ENCODE measurements around the gene SLC28A1. TPM values are rescaled to one million over a fixed set of nuclear protein-coding genes. Genes with fewer than 3 reads are reported as not detected.

Gene SLC28A1
- total RNA-seq, 3 donors from 2014 or later (not counting 1 experiment from before 2014, with no cell fraction given) = not detected

GRCh38 chr15:84949043-84949442, 64.6 kb downstream of the SLC28A1 start:
- TF ChIP-seq, protein P1, sequence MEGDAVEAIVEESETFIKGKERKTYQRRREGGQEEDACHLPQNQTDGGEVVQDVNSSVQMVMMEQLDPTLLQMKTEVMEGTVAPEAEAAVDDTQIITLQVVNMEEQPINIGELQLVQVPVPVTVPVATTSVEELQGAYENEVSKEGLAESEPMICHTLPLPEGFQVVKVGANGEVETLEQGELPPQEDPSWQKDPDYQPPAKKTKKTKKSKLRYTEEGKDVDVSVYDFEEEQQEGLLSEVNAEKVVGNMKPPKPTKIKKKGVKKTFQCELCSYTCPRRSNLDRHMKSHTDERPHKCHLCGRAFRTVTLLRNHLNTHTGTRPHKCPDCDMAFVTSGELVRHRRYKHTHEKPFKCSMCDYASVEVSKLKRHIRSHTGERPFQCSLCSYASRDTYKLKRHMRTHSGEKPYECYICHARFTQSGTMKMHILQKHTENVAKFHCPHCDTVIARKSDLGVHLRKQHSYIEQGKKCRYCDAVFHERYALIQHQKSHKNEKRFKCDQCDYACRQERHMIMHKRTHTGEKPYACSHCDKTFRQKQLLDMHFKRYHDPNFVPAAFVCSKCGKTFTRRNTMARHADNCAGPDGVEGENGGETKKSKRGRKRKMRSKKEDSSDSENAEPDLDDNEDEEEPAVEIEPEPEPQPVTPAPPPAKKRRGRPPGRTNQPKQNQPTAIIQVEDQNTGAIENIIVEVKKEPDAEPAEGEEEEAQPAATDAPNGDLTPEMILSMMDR (IDR thresholded peaks at IDR 0.05) = no peak
- Mint-ChIP-seq H3K27ac (no peak overlapping the region), H3K4me3 (no peak overlapping the region), H3K27me3 (ENCODE audit: low read depth in 2 of 2) (peaks cover 0 to 9% of the 10 kb centered on the region in 2 donors), H3K4me1 (peaks cover 0 to 8% of the 10 kb centered on the region in 2 donors), H3K9me3 (no peaks in the 10 kb centered on the region), H3K36me3 (no peaks in the 10 kb centered on the region)
- Histone ChIP-seq H3K27me3 (ENCODE audit: control insufficient read depth, insufficient read depth, low read length) (no peaks in the 10 kb centered on the region), H3K4me3 (ENCODE audit: low read length) (no peak overlapping the region), H3K9me3 (ENCODE audit: control insufficient read depth, insufficient read depth, low read length) (no peaks in the 10 kb centered on the region), H3K36me3 (ENCODE audit: control insufficient read depth, insufficient read depth, low read length) (no peaks in the 10 kb centered on the region), H3K4me1 (ENCODE audit: control insufficient read depth, insufficient read depth, low read length) (no peaks in the 10 kb centered on the region), H3K27ac (ENCODE audit: low read length) (no peak overlapping the region)
- no peak for DNase-seq
- intact Hi-C loops (cut with micrococcal nuclease) = no loop called here
- 88% methylated on average over 2 of the region's 2 CpGs for WGBS (ENCODE audit: insufficient coverage)
- no peak for ATAC-seq

DNA sequence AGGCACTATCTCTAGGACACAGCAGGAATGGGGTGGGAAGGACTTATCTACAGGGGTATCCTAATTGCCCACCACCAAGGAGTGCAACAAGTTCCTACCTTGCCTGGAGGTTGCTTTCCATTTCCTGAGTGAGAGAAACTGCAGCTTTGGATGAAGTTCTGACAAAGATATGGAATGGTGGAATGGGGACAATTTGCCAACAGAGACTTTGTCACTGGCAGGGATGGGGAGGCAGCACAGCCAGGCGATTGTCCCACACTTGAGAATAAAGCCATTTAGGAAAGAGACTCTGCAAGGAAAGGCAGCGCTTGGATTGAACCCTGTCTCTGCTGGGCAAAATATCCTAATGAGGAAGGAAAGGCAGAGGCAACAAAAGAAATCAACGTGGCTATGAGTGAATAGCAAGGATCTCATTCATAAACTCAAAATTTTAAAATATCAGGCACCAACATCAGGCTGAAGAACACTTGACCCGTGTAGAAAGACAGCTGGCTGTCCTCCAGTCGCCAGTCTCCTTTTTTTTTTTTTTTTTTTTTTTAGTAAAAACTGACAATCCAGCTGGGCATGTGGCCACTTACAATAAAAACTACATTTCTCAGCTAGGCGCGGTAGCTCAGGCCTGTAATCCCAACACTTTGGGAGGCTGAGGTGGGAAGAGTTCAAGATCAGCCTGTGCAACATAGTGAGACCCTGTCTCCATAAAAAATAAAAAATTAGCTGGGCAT, 65.5 kb downstream of the SLC28A1 start:
- H3K36me3 ChIP-seq (ENCODE audit: control insufficient read depth, insufficient read depth, low read length) = no peaks in the 10 kb centered on the region
- no peak overlapping the region for H3K27ac ChIP-seq (ENCODE audit: low read length)
- TF ChIP-seq, protein P1 (IDR thresholded peaks at IDR 0.05) = no peak
- H3K4me1 ChIP-seq (ENCODE audit: control insufficient read depth, insufficient read depth, low read length) = no peaks in the 10 kb centered on the region
- no peak overlapping the region for H3K27ac Mint-ChIP-seq
- no peaks in the 10 kb centered on the region for H3K36me3 Mint-ChIP-seq
- WGBS (ENCODE audit: insufficient coverage) = 86% methylated on average over 7 of the region's 7 CpGs
- no peak overlapping the region for H3K4me3 Mint-ChIP-seq
- DNase-seq = no peak
- no peaks in the 10 kb centered on the region for H3K27me3 ChIP-seq (ENCODE audit: control insufficient read depth, insufficient read depth, low read length)
- H3K4me1 Mint-ChIP-seq = peaks cover 0 to 6% of the 10 kb centered on the region in 2 donors
- no peaks in the 10 kb centered on the region for H3K9me3 Mint-ChIP-seq
- intact Hi-C loops (cut with micrococcal nuclease) = no loop called here
- no peaks in the 10 kb centered on the region for H3K9me3 ChIP-seq (ENCODE audit: control insufficient read depth, insufficient read depth, low read length)
- no peak overlapping the region for H3K4me3 ChIP-seq (ENCODE audit: low read length)
- peaks cover 0 to 9% of the 10 kb centered on the region in 2 donors for H3K27me3 Mint-ChIP-seq (ENCODE audit: low read depth in 2 of 2)
- ATAC-seq = no peak

- Mint-ChIP-seq H3K9me3 (no peaks in the 10 kb centered on the region), H3K27me3 (ENCODE audit: low read depth in 2 of 2) (peaks cover 2 to 9% of the 10 kb centered on the region in 2 donors), H3K36me3 (no peaks in the 10 kb centered on the region), H3K27ac (no peak overlapping the region), H3K4me1 (no peaks in the 10 kb centered on the region), H3K4me3 (no peak overlapping the region)
- intact Hi-C loops (cut with micrococcal nuclease) = no loop called here
- TF ChIP-seq, protein P1 (IDR thresholded peaks at IDR 0.05) = no peak
- H3K27me3 ChIP-seq (ENCODE audit: control insufficient read depth, insufficient read depth, low read length) = no peaks in the 10 kb centered on the region
- no peaks in the 10 kb centered on the region for H3K4me1 ChIP-seq (ENCODE audit: control insufficient read depth, insufficient read depth, low read length)
- H3K36me3 ChIP-seq (ENCODE audit: control insufficient read depth, insufficient read depth, low read length) = no peaks in the 10 kb centered on the region
- no peak for ATAC-seq
- no peak overlapping the region for H3K4me3 ChIP-seq (ENCODE audit: low read length)
- H3K9me3 ChIP-seq (ENCODE audit: control insufficient read depth, insufficient read depth, low read length) = no peaks in the 10 kb centered on the region
- 91% methylated on average over 7 of the region's 7 CpGs for whole genome bisulfite sequencing (ENCODE audit: insufficient coverage)
- H3K27ac ChIP-seq (ENCODE audit: low read length) = no peak overlapping the region
- no peak for DNase-seq
Measured at GRCh38 chr15:84950570-84951111, 66.2 kb downstream of the SLC28A1 start.
